ENCODE results near the gene EVPL.

- TF ChIP-seq, protein P1, sequence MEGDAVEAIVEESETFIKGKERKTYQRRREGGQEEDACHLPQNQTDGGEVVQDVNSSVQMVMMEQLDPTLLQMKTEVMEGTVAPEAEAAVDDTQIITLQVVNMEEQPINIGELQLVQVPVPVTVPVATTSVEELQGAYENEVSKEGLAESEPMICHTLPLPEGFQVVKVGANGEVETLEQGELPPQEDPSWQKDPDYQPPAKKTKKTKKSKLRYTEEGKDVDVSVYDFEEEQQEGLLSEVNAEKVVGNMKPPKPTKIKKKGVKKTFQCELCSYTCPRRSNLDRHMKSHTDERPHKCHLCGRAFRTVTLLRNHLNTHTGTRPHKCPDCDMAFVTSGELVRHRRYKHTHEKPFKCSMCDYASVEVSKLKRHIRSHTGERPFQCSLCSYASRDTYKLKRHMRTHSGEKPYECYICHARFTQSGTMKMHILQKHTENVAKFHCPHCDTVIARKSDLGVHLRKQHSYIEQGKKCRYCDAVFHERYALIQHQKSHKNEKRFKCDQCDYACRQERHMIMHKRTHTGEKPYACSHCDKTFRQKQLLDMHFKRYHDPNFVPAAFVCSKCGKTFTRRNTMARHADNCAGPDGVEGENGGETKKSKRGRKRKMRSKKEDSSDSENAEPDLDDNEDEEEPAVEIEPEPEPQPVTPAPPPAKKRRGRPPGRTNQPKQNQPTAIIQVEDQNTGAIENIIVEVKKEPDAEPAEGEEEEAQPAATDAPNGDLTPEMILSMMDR (IDR thresholded peaks at IDR 0.05; ENCODE audit: poor library complexity), result no peak
- no peak for TF ChIP-seq EZH2 (IDR thresholded peaks at IDR 0.05; ENCODE audit: borderline replicate concordance)
Observed at GRCh38 chr17:75981019-75981615, 46.0 kb downstream of the EVPL start.
